PFSK-1 (cell line): Measurements from ENCODE around the gene ACADS.

Experiments used
- FOXP2 ChIP-seq: optimal IDR thresholded peaks from 2 replicates; pipeline ENCODE3; 2011; ENCODE audit warnings: borderline replicate concordance, control low read depth, inconsistent platforms; ENCODE audit not compliant: insufficient read depth; ENCODE audit errors: extremely low read length, extremely low read depth
- POLR2AphosphoS5 ChIP-seq: IDR thresholded peaks from 2 replicates; pipeline ENCODE4 v1.6.1; 2012; ENCODE audit warnings: low read depth, mild to moderate bottlenecking, control low read depth, low read length, moderate library complexity
- SIN3A ChIP-seq: IDR thresholded peaks from 2 replicates; pipeline ENCODE4 v1.6.1; 2012; ENCODE audit warnings: mild to moderate bottlenecking, low read length, moderate library complexity, borderline replicate concordance; ENCODE audit not compliant: insufficient read depth
- TAF1 ChIP-seq: IDR thresholded peaks from 2 replicates; pipeline ENCODE4 v1.6.1; 2012; ENCODE audit warnings: low read length, control low read depth, borderline replicate concordance; ENCODE audit not compliant: insufficient read depth
- TF ChIP-seq, protein P1 (sequence below), 2 experiments: IDR thresholded peaks; 2 replicates each; pipeline versions ENCODE4 v1.6.1 to v1.8.0; 2011 to 2012; ENCODE audit warnings: low read depth in 2 of 2, low read length in 2 of 2, control low read depth in 1 of 2, inconsistent platforms in 1 of 2, mild to moderate bottlenecking in 1 of 2, moderate library complexity in 1 of 2; ENCODE audit not compliant: insufficient read depth in 1 of 2

DNA sequence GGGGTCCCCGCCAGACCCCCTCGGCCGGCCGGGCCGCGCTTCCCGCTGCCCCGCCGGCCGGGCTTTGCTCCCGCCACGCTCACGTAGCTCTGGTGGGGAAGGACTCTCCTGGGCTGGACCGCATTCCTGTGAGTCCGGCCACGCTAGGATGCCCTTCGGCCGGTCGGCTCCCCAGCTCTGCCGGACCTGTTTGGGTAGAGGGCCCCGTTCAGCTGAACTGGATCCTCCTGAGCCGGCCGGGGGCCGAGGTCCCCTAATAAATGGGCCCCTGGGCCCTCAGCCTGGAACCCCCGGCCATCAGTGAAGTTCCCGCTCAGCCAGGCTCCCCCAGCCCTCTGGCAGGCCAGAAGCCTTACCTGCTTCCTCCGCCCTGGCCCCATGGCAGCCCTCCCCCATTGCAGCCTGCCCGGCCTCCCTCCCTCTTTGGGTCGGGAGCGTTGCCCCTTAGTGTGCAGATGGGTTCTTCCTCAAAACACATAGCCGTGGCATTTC lies 14.8 kb upstream of the ACADS start:
- no peak for TF ChIP-seq TAF1
- TF ChIP-seq, protein P1, sequence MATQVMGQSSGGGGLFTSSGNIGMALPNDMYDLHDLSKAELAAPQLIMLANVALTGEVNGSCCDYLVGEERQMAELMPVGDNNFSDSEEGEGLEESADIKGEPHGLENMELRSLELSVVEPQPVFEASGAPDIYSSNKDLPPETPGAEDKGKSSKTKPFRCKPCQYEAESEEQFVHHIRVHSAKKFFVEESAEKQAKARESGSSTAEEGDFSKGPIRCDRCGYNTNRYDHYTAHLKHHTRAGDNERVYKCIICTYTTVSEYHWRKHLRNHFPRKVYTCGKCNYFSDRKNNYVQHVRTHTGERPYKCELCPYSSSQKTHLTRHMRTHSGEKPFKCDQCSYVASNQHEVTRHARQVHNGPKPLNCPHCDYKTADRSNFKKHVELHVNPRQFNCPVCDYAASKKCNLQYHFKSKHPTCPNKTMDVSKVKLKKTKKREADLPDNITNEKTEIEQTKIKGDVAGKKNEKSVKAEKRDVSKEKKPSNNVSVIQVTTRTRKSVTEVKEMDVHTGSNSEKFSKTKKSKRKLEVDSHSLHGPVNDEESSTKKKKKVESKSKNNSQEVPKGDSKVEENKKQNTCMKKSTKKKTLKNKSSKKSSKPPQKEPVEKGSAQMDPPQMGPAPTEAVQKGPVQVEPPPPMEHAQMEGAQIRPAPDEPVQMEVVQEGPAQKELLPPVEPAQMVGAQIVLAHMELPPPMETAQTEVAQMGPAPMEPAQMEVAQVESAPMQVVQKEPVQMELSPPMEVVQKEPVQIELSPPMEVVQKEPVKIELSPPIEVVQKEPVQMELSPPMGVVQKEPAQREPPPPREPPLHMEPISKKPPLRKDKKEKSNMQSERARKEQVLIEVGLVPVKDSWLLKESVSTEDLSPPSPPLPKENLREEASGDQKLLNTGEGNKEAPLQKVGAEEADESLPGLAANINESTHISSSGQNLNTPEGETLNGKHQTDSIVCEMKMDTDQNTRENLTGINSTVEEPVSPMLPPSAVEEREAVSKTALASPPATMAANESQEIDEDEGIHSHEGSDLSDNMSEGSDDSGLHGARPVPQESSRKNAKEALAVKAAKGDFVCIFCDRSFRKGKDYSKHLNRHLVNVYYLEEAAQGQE (IDR thresholded peaks at IDR 0.05; ENCODE audit: insufficient read depth in 1 of 2, low read depth in 2 of 2, low read length in 2 of 2) = no peak
- no peak for TF ChIP-seq SIN3A
- no peak for TF ChIP-seq POLR2AphosphoS5
- no peak for TF ChIP-seq FOXP2
